Measurements from ENCODE around the gene PSPC1.

Gene PSPC1

DNA sequence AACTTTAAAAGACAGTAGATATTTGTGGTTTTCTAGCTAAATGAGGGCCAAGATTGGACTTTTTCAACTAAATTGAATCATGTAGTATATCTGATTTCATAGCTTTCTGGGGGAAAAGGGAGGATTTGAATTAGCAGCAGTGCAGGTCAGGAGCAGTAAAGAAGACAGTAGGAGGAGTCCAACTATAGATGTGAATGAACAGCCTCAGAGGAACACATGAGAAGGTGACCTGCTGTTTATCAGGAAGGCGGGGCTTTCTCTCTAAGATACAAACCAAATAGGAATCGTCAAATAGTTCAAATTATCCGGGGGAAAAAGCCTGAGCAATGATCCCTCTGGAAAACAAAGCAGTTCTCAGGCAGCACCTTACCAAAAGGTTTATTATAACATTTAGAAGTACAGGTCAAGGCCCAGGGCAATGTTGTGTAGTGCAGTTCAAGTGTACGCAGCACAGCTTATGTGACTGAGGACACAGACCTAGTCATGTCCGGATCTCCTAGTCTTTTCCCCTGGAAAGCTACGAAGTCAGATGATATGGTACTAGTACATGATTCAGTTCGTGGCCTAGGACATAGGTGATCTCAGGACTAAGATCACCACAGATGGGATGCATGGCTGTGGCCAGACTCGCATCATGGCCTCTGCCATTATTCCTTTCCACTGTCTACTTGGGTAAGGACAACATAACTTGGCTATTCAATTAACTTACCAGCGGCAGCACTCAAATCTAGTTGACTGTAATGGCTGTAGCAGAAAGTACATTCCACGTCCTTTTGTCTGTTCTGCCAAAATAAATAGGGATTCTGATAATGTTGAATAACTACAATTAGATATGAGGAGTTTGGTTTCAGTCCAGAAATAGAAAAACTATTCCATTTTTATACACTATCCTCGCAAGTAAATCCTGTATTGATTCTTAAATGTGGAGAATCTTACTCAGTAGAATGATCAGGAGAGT is 109.0 kb downstream of the PSPC1 start:
- peaks cover 5% of the 10 kb centered on the region for H3K4me1 ChIP-seq (ENCODE audit: control insufficient read depth, insufficient read depth, low read length, poor library complexity, severe bottlenecking)
- H3K27ac ChIP-seq (ENCODE audit: low read depth, low read length, severe bottlenecking): no peak overlapping the region
- H3K4me3 ChIP-seq (ENCODE audit: extremely low read depth, insufficient read depth, low read length, poor library complexity, severe bottlenecking): no peak overlapping the region
- peaks cover 77% of the 10 kb centered on the region for H3K36me3 ChIP-seq (ENCODE audit: control insufficient read depth, insufficient read depth, low read length)
- H3K9me3 ChIP-seq (ENCODE audit: control insufficient read depth, low read length): no peaks in the 10 kb centered on the region
- 88 to 92% methylated on average over 4 to 6 of the region's 11 CpGs for WGBS, 2 experiments (ENCODE audit: insufficient coverage in 2 of 2)

DNA sequence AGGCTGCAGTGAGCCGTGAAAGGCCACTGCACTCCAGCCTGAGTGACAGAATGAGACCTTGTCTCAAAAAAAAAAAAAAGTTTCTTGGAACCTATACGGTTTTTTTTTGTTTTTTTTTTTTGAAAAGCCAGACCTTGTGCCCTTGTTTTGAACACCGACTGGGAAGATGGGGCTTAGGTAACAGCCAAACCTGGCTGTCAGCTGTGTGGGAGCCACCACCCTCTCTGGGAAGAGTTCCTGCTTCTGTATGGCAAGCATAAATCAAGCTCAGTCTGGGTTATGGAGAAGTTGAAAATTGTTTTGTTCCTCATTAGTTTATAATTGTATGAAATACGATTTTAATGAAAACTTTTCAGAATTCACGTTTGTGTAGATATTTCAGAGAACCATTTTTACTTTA is 109.8 kb downstream of the PSPC1 start:
- H3K36me3 ChIP-seq (ENCODE audit: control insufficient read depth, insufficient read depth, low read length): peaks cover 82% of the 10 kb centered on the region

DNA sequence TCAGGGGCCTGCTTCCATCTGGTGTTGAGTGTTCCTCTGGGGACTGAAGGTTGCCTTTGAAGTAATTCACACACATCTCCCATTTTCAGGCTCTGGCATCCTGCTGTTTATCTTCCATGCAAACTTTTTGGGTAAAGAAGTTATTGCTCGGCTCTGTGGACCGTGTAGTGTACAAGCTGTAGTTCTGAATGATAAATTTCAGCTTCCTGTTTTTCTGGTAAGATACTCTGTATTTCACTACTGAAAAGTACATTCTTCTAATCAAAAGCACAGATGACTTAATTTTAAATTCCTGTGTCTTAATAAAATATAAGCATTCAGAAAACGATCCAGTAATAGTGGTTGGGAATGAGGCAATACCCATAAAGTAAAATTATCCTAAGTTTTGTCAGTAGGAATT is 112.6 kb downstream of the PSPC1 start:
- Histone ChIP-seq H3K9me3 (ENCODE audit: control insufficient read depth, low read length) (no peaks in the 10 kb centered on the region), H3K4me1 (ENCODE audit: control insufficient read depth, insufficient read depth, low read length, poor library complexity, severe bottlenecking) (no peaks in the 10 kb centered on the region), H3K36me3 (ENCODE audit: control insufficient read depth, insufficient read depth, low read length) (peaks cover 92% of the 10 kb centered on the region), H3K4me3 (ENCODE audit: extremely low read depth, insufficient read depth, low read length, poor library complexity, severe bottlenecking) (no peak overlapping the region), H3K27ac (ENCODE audit: low read depth, low read length, severe bottlenecking) (no peak overlapping the region)
- WGBS, 2 experiments (ENCODE audit: insufficient coverage in 2 of 2): no CpG with 5 or more reads among the region's 3 CpGs

More for the DNA sequence above, 109.8 kb downstream of the PSPC1 start:
- Histone ChIP-seq H3K4me3 (ENCODE audit: extremely low read depth, insufficient read depth, low read length, poor library complexity, severe bottlenecking) (no peak overlapping the region), H3K9me3 (ENCODE audit: control insufficient read depth, low read length) (no peaks in the 10 kb centered on the region), H3K4me1 (ENCODE audit: control insufficient read depth, insufficient read depth, low read length, poor library complexity, severe bottlenecking) (peaks cover 5% of the 10 kb centered on the region), H3K27ac (ENCODE audit: low read depth, low read length, severe bottlenecking) (no peak overlapping the region)
- 97 to 100% methylated on average over 2 to 3 of the region's 5 CpGs for WGBS, 2 experiments (ENCODE audit: insufficient coverage in 2 of 2)

DNA sequence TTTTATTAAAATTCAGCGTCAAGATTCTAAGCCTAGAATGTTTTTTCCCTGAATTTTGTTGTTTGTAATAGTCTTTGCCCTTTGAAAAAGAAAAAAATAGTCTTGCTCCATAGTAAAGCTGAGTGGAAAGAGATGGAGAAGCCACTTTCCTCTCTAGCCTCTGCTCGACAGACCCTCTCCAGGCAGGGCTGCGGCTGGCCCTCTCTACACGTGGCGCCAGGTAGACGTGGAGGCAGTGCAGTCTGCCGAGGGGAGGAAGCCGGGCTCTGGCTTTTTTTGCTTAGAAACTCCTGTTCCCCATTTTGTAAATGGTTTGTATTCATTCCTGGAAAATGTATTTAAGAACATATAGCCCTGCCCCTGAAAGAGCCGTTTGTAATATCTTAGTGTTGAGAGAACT is 114.0 kb downstream of the PSPC1 start:
- H3K4me3 ChIP-seq (ENCODE audit: extremely low read depth, insufficient read depth, low read length, poor library complexity, severe bottlenecking): no peak overlapping the region
- peaks cover 92% of the 10 kb centered on the region for H3K36me3 ChIP-seq (ENCODE audit: control insufficient read depth, insufficient read depth, low read length)
- no peaks in the 10 kb centered on the region for H3K4me1 ChIP-seq (ENCODE audit: control insufficient read depth, insufficient read depth, low read length, poor library complexity, severe bottlenecking)
- H3K9me3 ChIP-seq (ENCODE audit: control insufficient read depth, low read length): no peaks in the 10 kb centered on the region
- WGBS, 2 experiments (ENCODE audit: insufficient coverage in 2 of 2): 98 to 100% methylated on average over 2 to 8 of the region's 9 CpGs
- H3K27ac ChIP-seq (ENCODE audit: low read depth, low read length, severe bottlenecking): no peak overlapping the region

DNA sequence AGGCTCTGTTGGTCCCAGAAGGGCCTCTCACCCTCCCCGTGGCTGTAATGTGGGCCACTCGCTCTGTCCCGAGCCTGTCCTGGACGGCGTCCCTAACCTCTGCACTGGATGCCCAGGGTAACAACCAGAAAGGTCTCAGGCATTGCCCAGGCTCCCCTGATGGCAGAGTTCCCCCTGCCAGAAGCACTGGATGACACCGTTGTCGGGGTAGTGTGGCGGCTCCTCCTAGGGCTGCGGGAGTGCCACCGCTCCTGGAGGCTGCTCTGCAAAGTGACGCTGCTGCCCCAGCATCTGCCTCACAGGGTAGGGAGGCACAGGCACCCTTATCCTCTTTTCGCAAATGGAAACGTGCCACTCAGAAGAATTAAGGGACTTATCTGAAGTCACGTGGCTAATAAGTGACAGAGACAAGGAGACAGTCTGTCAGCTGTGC is 117.3 kb downstream of the PSPC1 start:
- Histone ChIP-seq H3K4me1 (ENCODE audit: control insufficient read depth, insufficient read depth, low read length, poor library complexity, severe bottlenecking) (no peaks in the 10 kb centered on the region), H3K9me3 (ENCODE audit: control insufficient read depth, low read length) (no peaks in the 10 kb centered on the region), H3K4me3 (ENCODE audit: extremely low read depth, insufficient read depth, low read length, poor library complexity, severe bottlenecking) (no peak overlapping the region), H3K27ac (ENCODE audit: low read depth, low read length, severe bottlenecking) (no peak overlapping the region), H3K36me3 (ENCODE audit: control insufficient read depth, insufficient read depth, low read length) (peaks cover 88% of the 10 kb centered on the region)
- WGBS, 2 experiments (ENCODE audit: insufficient coverage in 2 of 2): 91 to 94% methylated on average over 14 of the region's 14 CpGs

DNA sequence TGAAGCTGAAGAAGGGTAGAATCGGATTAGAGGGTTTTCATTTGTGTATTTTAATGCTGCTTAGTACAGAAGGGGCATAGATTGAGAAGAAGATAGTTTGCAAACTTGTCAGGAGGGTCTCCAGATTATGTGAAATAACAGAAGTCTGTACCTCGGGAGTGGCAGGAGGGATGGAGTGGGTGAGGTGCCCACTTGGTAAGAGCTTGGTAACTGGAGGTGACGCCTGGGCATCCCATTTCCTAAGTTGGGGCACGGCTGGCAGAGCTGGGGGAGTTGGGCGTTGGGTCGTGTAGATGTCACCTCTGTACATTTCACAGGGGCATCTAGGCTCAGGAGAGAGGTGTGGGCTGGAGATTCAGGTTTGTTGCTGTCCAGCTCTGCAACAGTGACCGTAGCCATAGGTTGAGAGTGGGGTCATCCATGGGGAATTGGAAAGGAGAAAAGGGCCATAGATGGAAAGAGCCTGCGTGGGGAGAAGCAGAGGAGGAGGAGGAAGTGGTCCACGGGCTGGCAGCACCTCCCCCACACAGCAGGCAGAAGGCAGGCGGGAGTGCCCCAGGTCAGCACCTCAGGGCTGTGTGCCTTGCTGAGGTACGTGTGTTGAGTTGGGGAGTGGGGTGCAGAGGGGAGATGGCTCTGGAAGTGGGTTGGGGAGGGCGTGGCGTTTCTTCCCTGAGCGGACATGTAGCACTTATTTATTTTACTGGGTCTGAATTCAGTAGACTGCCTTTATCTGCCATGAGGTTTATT is 118.1 kb downstream of the PSPC1 start:
- Histone ChIP-seq H3K36me3 (ENCODE audit: control insufficient read depth, insufficient read depth, low read length) (peaks cover 84% of the 10 kb centered on the region), H3K9me3 (ENCODE audit: control insufficient read depth, low read length) (no peaks in the 10 kb centered on the region), H3K4me1 (ENCODE audit: control insufficient read depth, insufficient read depth, low read length, poor library complexity, severe bottlenecking) (no peaks in the 10 kb centered on the region), H3K4me3 (ENCODE audit: extremely low read depth, insufficient read depth, low read length, poor library complexity, severe bottlenecking) (no peak overlapping the region), H3K27ac (ENCODE audit: low read depth, low read length, severe bottlenecking) (no peak overlapping the region)
- 89 to 96% methylated on average over 9 to 10 of the region's 14 CpGs for WGBS, 2 experiments (ENCODE audit: insufficient coverage in 2 of 2)

DNA sequence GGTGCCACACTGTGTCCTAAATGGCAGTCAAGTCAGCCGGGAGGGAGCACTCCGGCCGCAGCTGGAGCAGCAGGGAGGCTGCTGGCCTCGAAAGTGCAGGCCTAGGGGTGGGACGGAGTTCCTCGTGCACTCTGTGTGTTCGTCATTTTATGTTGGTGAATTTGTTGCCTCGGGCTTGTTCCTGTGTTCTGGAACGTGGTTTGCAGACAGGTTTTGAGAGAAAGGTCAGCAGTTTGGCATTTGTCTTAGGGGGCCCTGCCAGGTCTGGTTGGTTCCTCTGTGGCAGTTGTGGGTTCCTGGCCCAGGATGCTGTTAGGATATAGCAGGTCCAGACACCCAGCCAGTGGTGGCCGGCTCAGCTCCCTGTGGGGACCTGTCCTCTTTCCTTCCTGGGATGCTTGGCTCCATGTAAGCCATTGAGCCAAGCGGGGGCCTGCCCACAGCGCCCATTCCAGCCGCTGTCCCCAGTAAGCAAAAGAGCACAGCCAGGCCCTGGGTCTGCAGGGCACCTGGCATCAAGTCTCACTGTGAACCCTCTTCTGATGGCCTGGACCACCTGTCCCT is 119.2 kb downstream of the PSPC1 start:
- no peaks in the 10 kb centered on the region for H3K4me1 ChIP-seq (ENCODE audit: control insufficient read depth, insufficient read depth, low read length, poor library complexity, severe bottlenecking)
- peaks cover 84% of the 10 kb centered on the region for H3K36me3 ChIP-seq (ENCODE audit: control insufficient read depth, insufficient read depth, low read length)
- H3K9me3 ChIP-seq (ENCODE audit: control insufficient read depth, low read length): no peaks in the 10 kb centered on the region
- 88 to 91% methylated on average over 13 of the region's 13 CpGs for WGBS, 2 experiments (ENCODE audit: insufficient coverage in 2 of 2)
- no peak overlapping the region for H3K27ac ChIP-seq (ENCODE audit: low read depth, low read length, severe bottlenecking)
- H3K4me3 ChIP-seq (ENCODE audit: extremely low read depth, insufficient read depth, low read length, poor library complexity, severe bottlenecking): no peak overlapping the region

DNA sequence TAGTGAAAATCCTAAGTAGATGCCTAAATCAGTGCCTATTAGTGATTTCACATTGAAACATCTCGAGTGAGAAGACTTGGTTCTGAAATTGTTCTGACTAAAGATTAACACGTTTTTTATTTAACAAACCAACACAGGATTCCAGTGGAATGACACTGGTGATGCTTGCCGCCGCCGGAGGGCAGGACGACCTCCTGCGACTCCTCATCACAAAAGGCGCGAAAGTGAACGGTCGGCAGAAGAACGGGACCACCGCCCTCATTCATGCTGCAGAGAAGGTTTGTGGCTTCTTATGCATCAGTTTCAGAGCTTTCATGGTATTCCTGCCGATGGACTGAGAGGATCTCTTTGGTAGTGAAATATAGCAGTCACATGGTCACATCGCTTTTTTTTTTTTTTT is 121.2 kb downstream of the PSPC1 start:
- no peak overlapping the region for H3K4me3 ChIP-seq (ENCODE audit: extremely low read depth, insufficient read depth, low read length, poor library complexity, severe bottlenecking)
- WGBS, 2 experiments (ENCODE audit: insufficient coverage in 2 of 2): 94% methylated on average over 12 to 15 of the region's 15 CpGs
- no peak overlapping the region for H3K27ac ChIP-seq (ENCODE audit: low read depth, low read length, severe bottlenecking)
- H3K36me3 ChIP-seq (ENCODE audit: control insufficient read depth, insufficient read depth, low read length): peaks cover 67% of the 10 kb centered on the region
- no peaks in the 10 kb centered on the region for H3K4me1 ChIP-seq (ENCODE audit: control insufficient read depth, insufficient read depth, low read length, poor library complexity, severe bottlenecking)
- H3K9me3 ChIP-seq (ENCODE audit: control insufficient read depth, low read length): no peaks in the 10 kb centered on the region

DNA sequence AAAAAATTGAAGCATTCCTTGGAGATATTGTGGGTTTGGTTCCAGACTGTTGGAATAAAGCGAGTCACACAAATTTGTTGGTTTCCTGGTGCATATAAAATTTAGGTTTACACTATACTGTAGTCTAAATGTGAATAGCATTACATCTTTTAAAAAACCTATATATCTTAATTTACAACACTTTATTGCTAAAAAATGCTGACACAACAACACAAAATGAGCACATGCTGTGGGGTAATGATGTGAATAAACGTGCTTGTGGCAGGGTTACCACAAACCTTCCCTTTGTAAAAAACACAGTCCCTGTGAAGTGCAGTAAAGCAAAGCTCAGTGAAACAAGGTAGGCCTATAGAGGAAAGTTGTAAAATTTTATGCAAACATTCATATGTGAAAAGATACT is 121.6 kb downstream of the PSPC1 start:
- H3K27ac ChIP-seq (ENCODE audit: low read depth, low read length, severe bottlenecking): no peak overlapping the region
- H3K4me1 ChIP-seq (ENCODE audit: control insufficient read depth, insufficient read depth, low read length, poor library complexity, severe bottlenecking): no peaks in the 10 kb centered on the region
- no peaks in the 10 kb centered on the region for H3K9me3 ChIP-seq (ENCODE audit: control insufficient read depth, low read length)
- no peak overlapping the region for H3K4me3 ChIP-seq (ENCODE audit: extremely low read depth, insufficient read depth, low read length, poor library complexity, severe bottlenecking)
- peaks cover 63% of the 10 kb centered on the region for H3K36me3 ChIP-seq (ENCODE audit: control insufficient read depth, insufficient read depth, low read length)
- no CpG with 5 or more reads among the region's 2 CpGs for WGBS, 2 experiments (ENCODE audit: insufficient coverage in 2 of 2)

DNA sequence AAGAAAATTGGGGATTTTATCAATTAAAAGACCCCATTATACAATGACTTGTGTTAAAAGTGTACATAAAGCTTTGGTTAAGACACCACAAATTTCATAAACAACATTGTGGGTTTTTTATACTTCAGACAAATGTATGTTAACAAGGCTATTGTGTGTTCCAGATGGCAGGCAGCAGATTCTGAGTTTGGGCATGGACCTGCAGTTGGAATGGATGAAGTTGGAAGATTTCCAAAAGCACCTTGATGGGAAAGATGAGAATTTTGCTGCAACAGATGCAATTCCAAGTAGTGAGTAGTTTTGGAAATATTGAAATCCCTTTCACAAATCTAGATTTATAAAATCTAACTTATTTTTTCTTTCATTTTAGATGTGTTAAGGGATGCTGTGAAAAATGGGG is 123.9 kb downstream of the PSPC1 start:
- H3K9me3 ChIP-seq (ENCODE audit: control insufficient read depth, low read length): no peaks in the 10 kb centered on the region
- no peak overlapping the region for H3K27ac ChIP-seq (ENCODE audit: low read depth, low read length, severe bottlenecking)
- H3K36me3 ChIP-seq (ENCODE audit: control insufficient read depth, insufficient read depth, low read length): peaks cover 50% of the 10 kb centered on the region
- no peak overlapping the region for H3K4me3 ChIP-seq (ENCODE audit: extremely low read depth, insufficient read depth, low read length, poor library complexity, severe bottlenecking)
- H3K4me1 ChIP-seq (ENCODE audit: control insufficient read depth, insufficient read depth, low read length, poor library complexity, severe bottlenecking): no peaks in the 10 kb centered on the region
